Measurements from ENCODE around the gene NR0B1.

GRCh38 chrX:30282527-30282926 is 26.7 kb downstream of the NR0B1 start:
- TF ChIP-seq EZH2phosphoT487 (IDR thresholded peaks at IDR 0.05; ENCODE audit: insufficient read depth, low read depth) (no peak), EZH2 (IDR thresholded peaks at IDR 0.05; ENCODE audit: insufficient read depth, poor library complexity, severe bottlenecking) (no peak)
